Pancreas (tissue), 10 donors: Measurements from ENCODE around the gene TNFRSF1A. TPM values are rescaled to one million over a fixed set of nuclear protein-coding genes. Genes with fewer than 3 reads are reported as not detected.

ENCODE experiments used
- ATAC-seq, 4 donors: fragments of 200-7000 bp; cut with Tn5 transposase; one replicate each; pipeline versions ENCODE4 v1.8.0 to v1.9.1; 2020; ENCODE audit warnings: mild to moderate bottlenecking in 4 of 4, moderate library complexity in 4 of 4
- DNase-seq, 6 donors: peaks; one replicate each; pipeline ENCODE4 v3.0.0-alpha.2; 2020
- FAIRE-seq: peaks from 2 replicates; lab custom pipeline; 2012; peaks lifted over from hg19 to GRCh38; lab: Jason Lieb, UNC
- H3K27ac ChIP-seq, 4 donors: fragments of 200-600 bp; sonication (generic); 1 replicate in 3 of 4; 2 replicates in 1 of 4; pipeline versions ENCODE4 v1.5.0 to v1.8.0; 2020
- H3K27me3 ChIP-seq, 4 donors: fragments of 200-600 bp; one replicate each; pipeline ENCODE4 v1.8.0; 2021
- H3K36me3 ChIP-seq, 3 donors: fragments of 200-600 bp; sonication (generic) in 1 of 3; one replicate each; pipeline versions ENCODE4 v1.5.0 to v1.8.0; 2020 to 2021
- H3K4me1 ChIP-seq, 3 donors: fragments of 200-600 bp; one replicate each; pipeline ENCODE4 v1.8.0; 2021
- H3K4me3 ChIP-seq, 4 donors: fragments of 200-600 bp; sonication (generic) in 2 of 4; one replicate each; pipeline versions ENCODE4 v1.5.0 to v1.8.0; 2020 to 2021
- H3K9me3 ChIP-seq, 4 donors: fragments of 200-600 bp; one replicate each; pipeline ENCODE4 v1.8.0; 2021
- WGBS, 2 donors: extraction: QIAGEN DNeasy Blood & Tissue Kit; methylation state at CpG; one replicate each; pipeline ENCODE4 v1.1.7; 2013; 5-methylcytosine and 5-hydroxymethylcytosine counted together
- intact Hi-C, 3 donors: fragments of 100-400 bp; cut with DNase I; formaldehyde crosslinking; loops; one replicate each; pipeline versions ENCODE4 v1.11.1 to v1.14.2; 2022
- polyA plus RNA-seq, 2 donors: library from polyadenylated mRNA; stranded (reverse); fragments of 200-250 nt; gene quantifications; one replicate each; pipeline ENCODE4 v1.2.3, GENCODE V29; 2013
- total RNA-seq, 6 donors: library from RNA; stranded (reverse); fragmentation: NEBNext Ultra II Directional in 4 of 6; extraction: Animal tissue kit (Norgen Biotek cat#: 25700) in 4 of 6; gene quantifications; one replicate each; pipeline versions ENCODE4 v1.2.1 to v1.2.4, GENCODE V29; 2021 to 2023
- TF ChIP-seq, protein P1 (sequence below), 4 donors: fragments of 200-600 bp; sonication (generic) in 3 of 4; IDR thresholded peaks; one replicate each; pipeline versions ENCODE4 v1.5.0 to v1.8.0; 2021; ENCODE audit warnings: antibody characterized with exemption in 4 of 4
- donor health status: healthy with polysubstance abuse.
- donor health status: DM: no; HTN: no; CAD: no; lungs with moderate emphysema.
- donor health status: DM: no; HTN: no; CAD: no.
- donor health status: control.
- donor health status: control.
- donor health status: Bipolar disorder and iron deficiency.
- donor health status: DM: yes; HTN: yes; CAD: no.
- donor health status: DM: no; HTN: no; CAD: no.
- donor health status: DM: no; HTN: no; CAD: no.
- donor health status: DM: yes; HTN: yes; CAD: no.

Gene TNFRSF1A
- total and polyA plus RNA-seq, 8 donors = 23.5 to 68.1 (median 36.6) TPM

DNA sequence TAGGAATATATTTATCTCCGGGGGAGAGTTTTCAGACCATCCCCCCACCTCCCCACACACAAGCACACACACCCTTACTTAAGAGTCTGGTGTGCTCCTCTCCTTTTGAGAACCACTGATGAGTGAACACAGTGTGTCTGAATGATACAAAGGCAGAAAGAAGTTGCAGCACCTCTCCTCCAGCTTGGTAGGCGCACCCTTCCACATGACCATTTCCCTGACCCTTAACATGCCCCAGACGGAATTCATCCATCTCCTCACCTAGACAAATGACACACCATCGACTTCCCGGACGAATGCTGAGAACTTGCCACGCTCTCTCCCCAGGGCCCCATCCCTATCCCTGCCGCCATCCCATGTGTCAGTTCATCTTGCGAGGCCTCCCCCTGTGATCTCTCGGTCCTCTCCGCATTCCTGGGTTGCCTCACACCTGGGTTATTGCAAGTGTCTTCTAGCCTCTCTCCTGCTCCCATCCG, 3.9 kb downstream of the TNFRSF1A start:
- ATAC-seq = no peak
- peak overlapping the region in 1 of 4 donors; percentile 90 for H3K4me3 ChIP-seq
- no peak for FAIRE-seq
- intact Hi-C loops = no loop called here
- TF ChIP-seq, protein P1, sequence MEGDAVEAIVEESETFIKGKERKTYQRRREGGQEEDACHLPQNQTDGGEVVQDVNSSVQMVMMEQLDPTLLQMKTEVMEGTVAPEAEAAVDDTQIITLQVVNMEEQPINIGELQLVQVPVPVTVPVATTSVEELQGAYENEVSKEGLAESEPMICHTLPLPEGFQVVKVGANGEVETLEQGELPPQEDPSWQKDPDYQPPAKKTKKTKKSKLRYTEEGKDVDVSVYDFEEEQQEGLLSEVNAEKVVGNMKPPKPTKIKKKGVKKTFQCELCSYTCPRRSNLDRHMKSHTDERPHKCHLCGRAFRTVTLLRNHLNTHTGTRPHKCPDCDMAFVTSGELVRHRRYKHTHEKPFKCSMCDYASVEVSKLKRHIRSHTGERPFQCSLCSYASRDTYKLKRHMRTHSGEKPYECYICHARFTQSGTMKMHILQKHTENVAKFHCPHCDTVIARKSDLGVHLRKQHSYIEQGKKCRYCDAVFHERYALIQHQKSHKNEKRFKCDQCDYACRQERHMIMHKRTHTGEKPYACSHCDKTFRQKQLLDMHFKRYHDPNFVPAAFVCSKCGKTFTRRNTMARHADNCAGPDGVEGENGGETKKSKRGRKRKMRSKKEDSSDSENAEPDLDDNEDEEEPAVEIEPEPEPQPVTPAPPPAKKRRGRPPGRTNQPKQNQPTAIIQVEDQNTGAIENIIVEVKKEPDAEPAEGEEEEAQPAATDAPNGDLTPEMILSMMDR (IDR thresholded peaks at IDR 0.05) = no peak
- no peak for DNase-seq
- H3K27me3 ChIP-seq = no peaks in the 10 kb centered on the region
- peak overlapping the region in 3 of 4 donors; percentile 3 to 99 (median 97) for H3K27ac ChIP-seq
- 53 to 64% methylated on average over 12 of the region's 12 CpGs for WGBS, 2 donors
- peaks cover 40 to 54% (median 45%) of the 10 kb centered on the region in 3 donors for H3K4me1 ChIP-seq
- peaks cover 0 to 10% (median 7%) of the 10 kb centered on the region in 3 donors for H3K36me3 ChIP-seq
- no peaks in the 10 kb centered on the region for H3K9me3 ChIP-seq

DNA sequence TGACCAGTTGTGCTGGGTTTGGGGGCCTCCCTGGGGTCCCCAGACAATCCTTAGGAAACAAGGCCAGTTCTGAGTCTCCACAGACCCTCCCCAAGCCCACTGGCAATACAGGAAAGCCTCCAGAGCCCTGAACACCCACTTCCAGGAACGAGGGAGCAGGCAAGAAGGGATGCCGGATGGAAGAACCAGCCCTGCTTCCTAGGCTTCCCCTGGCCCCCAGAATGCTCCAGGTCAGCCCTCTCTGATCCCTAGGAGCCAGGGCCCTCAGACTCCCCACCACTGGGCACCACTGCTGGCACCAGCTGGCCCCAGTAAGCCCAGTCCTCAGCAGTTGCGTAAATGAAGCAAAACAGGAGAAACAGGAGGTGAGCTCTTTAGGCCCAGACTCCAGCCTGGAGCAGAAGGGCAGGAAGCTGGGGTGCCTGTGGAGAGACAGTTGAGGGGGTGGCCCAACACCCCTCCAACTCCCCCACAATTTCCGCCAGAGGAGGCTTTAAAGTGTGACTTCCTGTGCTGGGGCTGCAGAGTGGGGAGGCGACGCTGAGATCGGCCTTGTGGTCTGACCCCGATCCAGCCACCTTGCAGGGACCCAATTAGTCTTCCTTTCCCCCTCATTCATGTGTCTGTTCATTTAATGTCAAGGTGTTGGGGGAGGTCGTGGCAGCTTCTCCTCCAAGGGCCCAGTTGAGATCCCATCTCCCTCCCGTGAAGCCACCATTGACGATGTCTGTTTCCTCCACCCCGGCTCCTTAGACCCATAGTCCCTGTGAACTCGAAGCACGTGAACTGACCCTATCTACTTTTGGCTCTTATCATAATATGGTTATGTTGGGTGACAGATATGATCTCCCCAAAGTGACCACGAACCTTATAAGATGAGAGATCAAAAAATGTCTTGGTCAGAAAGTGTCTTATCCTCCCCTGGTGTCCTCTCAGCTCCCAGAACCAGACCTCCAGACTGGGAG, 4.7 kb downstream of the TNFRSF1A start:
- FAIRE-seq (no peak), DNase-seq (peak in 1 of 6 donors; percentile 76), ATAC-seq (no peak)
- H3K4me1 ChIP-seq = peaks cover 32 to 46% (median 37%) of the 10 kb centered on the region in 3 donors
- no peaks in the 10 kb centered on the region for H3K9me3 ChIP-seq
- intact Hi-C loops = no loop called here
- H3K27ac ChIP-seq = peak overlapping the region; percentile 93 to 99 (median 96)
- H3K4me3 ChIP-seq = peak overlapping the region; percentile 2 to 90 (median 23)
- TF ChIP-seq, protein P1 (IDR thresholded peaks at IDR 0.05) = no peak
- H3K36me3 ChIP-seq = peaks cover 0 to 18% (median 14%) of the 10 kb centered on the region in 3 donors
- 54 to 56% methylated on average over 15 of the region's 15 CpGs for WGBS, 2 donors
- H3K27me3 ChIP-seq = no peaks in the 10 kb centered on the region

DNA sequence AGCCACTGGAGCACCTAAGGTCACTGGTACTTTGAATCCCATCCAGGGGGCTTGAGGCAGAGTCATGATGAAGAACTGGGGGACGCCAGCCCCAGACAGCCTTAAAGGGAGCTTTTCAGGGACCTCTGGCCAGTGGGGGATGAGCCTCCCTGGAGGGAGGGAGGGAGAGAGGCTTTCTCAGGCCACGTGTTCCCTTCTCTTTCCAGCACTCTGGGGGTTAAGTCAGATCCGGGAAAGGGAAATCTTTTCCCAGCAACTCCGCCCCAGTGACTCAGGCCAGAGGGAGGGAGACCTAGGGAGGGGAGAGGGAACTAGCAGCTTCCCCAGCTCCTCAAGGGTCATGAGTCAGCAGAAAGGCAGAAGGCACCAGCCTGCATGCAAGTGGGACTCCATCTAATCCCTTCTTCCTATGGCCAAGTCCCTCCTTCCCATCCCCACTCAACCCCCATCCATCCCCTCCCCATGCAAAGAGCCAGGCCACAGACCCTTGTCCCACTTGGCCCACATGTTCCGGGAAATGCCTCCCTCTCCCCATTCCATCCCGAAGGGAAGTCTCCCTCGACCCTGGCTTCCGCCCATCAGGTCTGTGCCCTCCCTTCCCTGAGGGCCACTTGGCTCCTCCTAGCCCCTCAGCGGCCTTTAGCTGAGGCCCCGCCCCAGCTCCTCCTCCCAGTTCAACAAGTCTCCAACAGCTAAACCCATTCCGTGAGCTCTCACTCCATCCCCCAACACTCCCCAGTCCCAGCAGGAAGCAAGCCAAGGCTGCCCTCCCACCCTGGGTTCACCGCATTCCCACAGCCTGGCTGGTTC, 5.6 kb downstream of the TNFRSF1A start:
- Histone ChIP-seq H3K36me3 (peaks cover 0 to 24% (median 14%) of the 10 kb centered on the region in 3 donors), H3K27me3 (no peaks in the 10 kb centered on the region), H3K4me3 (peak overlapping the region; percentile 2 to 90 (median 23)), H3K4me1 (peaks cover 30 to 45% (median 35%) of the 10 kb centered on the region in 3 donors), H3K9me3 (no peaks in the 10 kb centered on the region), H3K27ac (peak overlapping the region; percentile 93 to 99 (median 96))
- no peak for FAIRE-seq
- TF ChIP-seq, protein P1 (IDR thresholded peaks at IDR 0.05) = no peak
- peak; percentile 79 to 84 (median 83) for ATAC-seq
- peak; percentile 85 to 95 (median 90) for DNase-seq
- intact Hi-C loops = no loop called here
- 1 to 3% methylated on average over 10 to 12 of the region's 12 CpGs for WGBS, 2 donors

DNA sequence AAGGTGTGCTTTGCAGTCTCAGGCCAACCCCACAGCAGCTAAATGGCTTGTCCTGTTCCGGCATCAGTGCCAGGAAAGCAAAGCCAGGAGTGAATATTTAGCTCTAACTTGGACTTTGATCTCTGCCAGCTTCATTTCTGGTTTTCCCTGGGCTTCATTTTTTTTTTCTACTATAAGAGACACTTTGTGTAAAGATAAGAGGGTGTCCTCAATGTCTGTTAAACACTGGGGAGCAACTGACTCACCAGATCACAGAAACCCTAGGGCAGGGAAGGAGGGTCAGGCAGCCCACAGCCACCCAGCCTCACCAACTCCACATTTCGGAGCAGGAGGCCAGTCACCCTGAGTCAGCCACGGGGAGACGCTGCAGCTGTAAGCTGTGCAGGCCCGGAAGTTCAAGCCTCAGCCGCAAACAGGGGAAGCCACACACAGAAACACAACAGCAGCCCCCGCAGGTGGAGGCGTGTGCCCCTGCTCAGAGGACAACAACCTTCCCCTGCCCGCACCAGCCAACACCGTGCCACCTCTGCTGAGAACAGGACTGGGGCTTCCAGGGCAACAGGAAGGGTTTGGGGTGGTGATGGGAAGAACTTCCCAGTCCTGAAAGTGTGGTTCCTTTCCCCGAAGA, 6.3 kb downstream of the TNFRSF1A start:
- 0 to 1% methylated on average over 11 of the region's 11 CpGs for WGBS, 2 donors
- DNase-seq (peak; percentile 77 to 82 (median 80)), ATAC-seq (peak; percentile 62 to 71 (median 67)), FAIRE-seq (no peak)
- H3K4me3 ChIP-seq = peak overlapping the region in 2 of 4 donors; percentile 34 to 90
- H3K27ac ChIP-seq = peak overlapping the region; percentile 93 to 99 (median 96)
- H3K9me3 ChIP-seq = no peaks in the 10 kb centered on the region
- peaks cover 30 to 47% (median 35%) of the 10 kb centered on the region in 3 donors for H3K4me1 ChIP-seq
- intact Hi-C loops = no loop called here
- no peaks in the 10 kb centered on the region for H3K27me3 ChIP-seq
- TF ChIP-seq, protein P1 (IDR thresholded peaks at IDR 0.05) = peak in 1 of 4 donors; percentile 13
- H3K36me3 ChIP-seq = peaks cover under 1 to 30% (median 14%) of the 10 kb centered on the region in 3 donors
